Tibial nerve (tissue), 4 donors: Measurements from ENCODE around the gene CCDC3.

Experiments
- CTCF ChIP-seq, 5 experiments: fragments of 200-600 bp in 3 of 5; fragments of 450-650 bp in 2 of 5; sonication (generic) in 3 of 5; IDR thresholded peaks; one replicate each; pipeline ENCODE4 v1.5.1; 2016 to 2019; ENCODE audit warnings: antibody characterized with exemption in 5 of 5, mild to moderate bottlenecking in 3 of 5, moderate library complexity in 2 of 5
- EP300 ChIP-seq, 2 donors: sonication (generic); formaldehyde crosslinking; IDR thresholded peaks; one replicate each; pipeline ENCODE4 v1.6.1; 2017; ENCODE audit warnings: antibody characterized with exemption in 2 of 2, mild to moderate bottlenecking in 1 of 2

- TF ChIP-seq EP300 (IDR thresholded peaks at IDR 0.05) (no peak), CTCF (IDR thresholded peaks at IDR 0.05) (no peak)
Observed at GRCh38 chr10:12954866-12955265, 46.6 kb downstream of the CCDC3 start.
